ENCODE measurements around the gene PARG. TPM values are rescaled to one million over a fixed set of nuclear protein-coding genes. Genes with fewer than 3 reads are reported as not detected.
"Not testable (repeated sequence)": the region's sequence is repeated elsewhere in the genome, so short reads cannot be mapped to it uniquely, and the experiment has no call there.

Gene PARG
- total and polyA plus RNA-seq, 9 of the 15 experiments (the other 6 are each of a cell fraction or from before 2014, with no cell fraction given): 8.5 to 49.9 (median 28.8) TPM

DNA sequence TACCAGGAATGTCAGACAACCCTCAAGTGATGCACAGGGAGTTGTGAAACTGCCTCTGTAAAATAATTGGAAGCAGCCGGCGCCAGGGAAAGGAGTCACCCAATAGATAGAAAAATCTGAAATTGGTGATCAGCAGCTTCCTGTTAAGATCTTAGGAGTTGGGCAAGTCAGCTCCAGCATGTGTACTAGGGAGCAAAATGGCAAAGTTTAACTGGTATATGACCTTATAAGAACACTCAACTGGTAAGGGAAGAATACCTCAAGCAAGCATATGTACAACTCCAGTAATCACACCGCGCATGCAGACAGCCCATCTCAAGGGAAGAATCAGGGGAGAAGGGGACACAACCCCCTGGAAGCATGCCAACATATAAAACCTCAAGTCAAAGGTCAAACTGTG is 18.3 kb downstream of the PARG start:
- H3K4me1 ChIP-seq (replicated peaks in 1 of 2; ENCODE audit: control insufficient read depth in 2 of 2, insufficient read depth in 2 of 2, low read length in 2 of 2); DNase-seq (ENCODE audit: extremely low read depth in 1 of 4, low spot score in 3 of 4); H3K9me3 ChIP-seq (replicated peaks; ENCODE audit: control insufficient read depth, insufficient read depth, low read depth, low read length); H3K9me1 ChIP-seq (ENCODE audit: control insufficient read depth, insufficient read depth, low read length); H3K79me2 ChIP-seq (ENCODE audit: control insufficient read depth, insufficient read depth, low read length); H3K4me3 ChIP-seq; H3K27ac ChIP-seq (ENCODE audit: extremely low read depth, low read depth, low read length); intact Hi-C loops (cut with micrococcal nuclease); H3K4me2 ChIP-seq (ENCODE audit: insufficient read depth, low read length); H2AFZ ChIP-seq (ENCODE audit: low read depth, low read length); CTCF ChIA-PET (ENCODE audit: low intra/inter-chr PET ratio); POLR2A ChIA-PET; FAIRE-seq; in situ Hi-C loops (cut with MboI); H3K9ac ChIP-seq (ENCODE audit: insufficient read depth in 1 of 2, low read depth in 2 of 2, low read length in 2 of 2); BruUV-seq (replicated peaks); ATAC-seq; H4K20me1 ChIP-seq (replicated peaks; ENCODE audit: control insufficient read depth, insufficient read depth, low read length); H3K27me3 ChIP-seq (ENCODE audit: control insufficient read depth in 2 of 2, insufficient read depth in 2 of 2, low read length in 2 of 2): not testable (repeated sequence)
- 92% methylated on average over 4 of the region's 4 CpGs for WGBS (ENCODE audit: insufficient coverage, low coverage, missing lambda C conversion rate)
- H3K36me3 ChIP-seq (ENCODE audit: control insufficient read depth, insufficient read depth, low read length): peaks cover 15% of the 10 kb centered on the region; the same call in 1 of the 3 replicates

GRCh38 chr10:49922041-49922440 is 19.8 kb downstream of the PARG start:
- H3K36me3 ChIP-seq (ENCODE audit: control insufficient read depth, insufficient read depth, low read length): peaks cover 10% of the 10 kb centered on the region; the same call in 1 of the 3 replicates
- intact Hi-C loops (cut with micrococcal nuclease); BruUV-seq (replicated peaks); H3K4me1 ChIP-seq (replicated peaks in 1 of 2; ENCODE audit: control insufficient read depth in 2 of 2, insufficient read depth in 2 of 2, low read length in 2 of 2); in situ Hi-C loops (cut with MboI); H4K20me1 ChIP-seq (replicated peaks; ENCODE audit: control insufficient read depth, insufficient read depth, low read length); H3K27me3 ChIP-seq (ENCODE audit: control insufficient read depth in 2 of 2, insufficient read depth in 2 of 2, low read length in 2 of 2); H2AFZ ChIP-seq (ENCODE audit: low read depth, low read length); H3K9ac ChIP-seq (ENCODE audit: insufficient read depth in 1 of 2, low read depth in 2 of 2, low read length in 2 of 2); H3K9me3 ChIP-seq (replicated peaks; ENCODE audit: control insufficient read depth, insufficient read depth, low read depth, low read length); DNase-seq (ENCODE audit: extremely low read depth in 1 of 4, low spot score in 3 of 4); POLR2A ChIA-PET; H3K4me2 ChIP-seq (ENCODE audit: insufficient read depth, low read length); ATAC-seq; H3K79me2 ChIP-seq (ENCODE audit: control insufficient read depth, insufficient read depth, low read length); CTCF ChIA-PET (ENCODE audit: low intra/inter-chr PET ratio); FAIRE-seq; H3K27ac ChIP-seq (ENCODE audit: extremely low read depth, low read depth, low read length); H3K4me3 ChIP-seq; H3K9me1 ChIP-seq (ENCODE audit: control insufficient read depth, insufficient read depth, low read length): not testable (repeated sequence)
- 81% methylated on average over 4 of the region's 4 CpGs for whole genome bisulfite sequencing (ENCODE audit: insufficient coverage, low coverage, missing lambda C conversion rate)

- H3K27ac ChIP-seq (ENCODE audit: extremely low read depth, low read depth, low read length); H3K4me2 ChIP-seq (ENCODE audit: insufficient read depth, low read length); H3K79me2 ChIP-seq (ENCODE audit: control insufficient read depth, insufficient read depth, low read length); ATAC-seq; POLR2A ChIA-PET; H4K20me1 ChIP-seq (replicated peaks; ENCODE audit: control insufficient read depth, insufficient read depth, low read length); in situ Hi-C loops (cut with MboI); H3K4me3 ChIP-seq; H3K9me3 ChIP-seq (replicated peaks; ENCODE audit: control insufficient read depth, insufficient read depth, low read depth, low read length); H3K4me1 ChIP-seq (replicated peaks in 1 of 2; ENCODE audit: control insufficient read depth in 2 of 2, insufficient read depth in 2 of 2, low read length in 2 of 2); H2AFZ ChIP-seq (ENCODE audit: low read depth, low read length); BruUV-seq (replicated peaks); FAIRE-seq; H3K27me3 ChIP-seq (ENCODE audit: control insufficient read depth in 2 of 2, insufficient read depth in 2 of 2, low read length in 2 of 2); H3K9me1 ChIP-seq (ENCODE audit: control insufficient read depth, insufficient read depth, low read length); DNase-seq (ENCODE audit: extremely low read depth in 1 of 4, low spot score in 3 of 4); H3K9ac ChIP-seq (ENCODE audit: insufficient read depth in 1 of 2, low read depth in 2 of 2, low read length in 2 of 2): not testable (repeated sequence)
- intact Hi-C loops (cut with micrococcal nuclease): loop anchor here (10.0 kb wide), 1 partner anchor 323 kb away; no protein-coding TSS in a partner anchor
- peaks cover 23% of the 10 kb centered on the region for H3K36me3 ChIP-seq (ENCODE audit: control insufficient read depth, insufficient read depth, low read length)
- CTCF ChIA-PET (ENCODE audit: low intra/inter-chr PET ratio): interaction anchor here (0.6 kb wide), 1 partner anchor 325 kb away, joined by 4 read pairs; no protein-coding TSS in a partner anchor
Observed at GRCh38 chr10:49917927-49918326, 23.9 kb downstream of the PARG start.

DNA sequence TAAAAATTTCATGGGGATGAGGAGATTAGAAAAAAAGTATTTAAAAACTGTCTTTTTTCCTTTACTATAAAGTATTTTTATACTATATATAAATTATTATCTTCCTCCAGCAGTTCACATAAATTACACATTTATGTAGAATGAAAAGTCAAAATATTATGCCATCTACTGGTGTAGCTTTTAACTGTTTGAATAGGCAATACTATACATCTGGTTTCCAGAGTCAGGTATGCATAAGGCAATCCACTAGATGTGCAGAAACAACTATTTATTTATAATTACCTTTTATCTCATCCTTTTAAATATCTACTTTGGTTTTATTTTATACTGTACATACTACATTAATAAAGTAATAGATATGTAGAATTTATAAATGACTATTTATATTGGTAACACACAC is 25.4 kb downstream of the PARG start:
- H3K79me2 ChIP-seq (ENCODE audit: control insufficient read depth, insufficient read depth, low read length); POLR2A ChIA-PET; H3K27ac ChIP-seq (ENCODE audit: extremely low read depth, low read depth, low read length); BruUV-seq (replicated peaks); H3K27me3 ChIP-seq (ENCODE audit: control insufficient read depth in 2 of 2, insufficient read depth in 2 of 2, low read length in 2 of 2); DNase-seq (ENCODE audit: extremely low read depth in 1 of 4, low spot score in 3 of 4); CTCF ChIA-PET (ENCODE audit: low intra/inter-chr PET ratio); FAIRE-seq; H3K4me2 ChIP-seq (ENCODE audit: insufficient read depth, low read length); in situ Hi-C loops (cut with MboI); H3K4me1 ChIP-seq (replicated peaks in 1 of 2; ENCODE audit: control insufficient read depth in 2 of 2, insufficient read depth in 2 of 2, low read length in 2 of 2); H3K9ac ChIP-seq (ENCODE audit: insufficient read depth in 1 of 2, low read depth in 2 of 2, low read length in 2 of 2); H4K20me1 ChIP-seq (replicated peaks; ENCODE audit: control insufficient read depth, insufficient read depth, low read length); H3K4me3 ChIP-seq; H3K9me3 ChIP-seq (replicated peaks; ENCODE audit: control insufficient read depth, insufficient read depth, low read depth, low read length); H3K9me1 ChIP-seq (ENCODE audit: control insufficient read depth, insufficient read depth, low read length); H2AFZ ChIP-seq (ENCODE audit: low read depth, low read length): not testable (repeated sequence)
- ATAC-seq: peak; percentile 65; the same call in 2 of the 3 replicates
- H3K36me3 ChIP-seq (ENCODE audit: control insufficient read depth, insufficient read depth, low read length): peaks cover 22% of the 10 kb centered on the region
- intact Hi-C loops (cut with micrococcal nuclease): loop anchor here (10.0 kb wide), 1 partner anchor 322 kb away; no protein-coding TSS in a partner anchor

Data from K562 (cell line).